Left renal cortex interstitium (tissue), 4 donors: Measurements from ENCODE around the gene B4GALNT3. TPM values are rescaled to one million over a fixed set of nuclear protein-coding genes. Genes with fewer than 3 reads are reported as not detected.
"Not testable (repeated sequence)": the region's sequence is repeated elsewhere in the genome, so short reads cannot be mapped to it uniquely, and the experiment has no call there.

Source experiments
- DNase-seq, 4 donors: peaks; one replicate each; pipeline ENCODE4 v3.0.0-alpha.2; 2013; ENCODE audit warnings: low read depth in 4 of 4, low spot score in 2 of 4, missing footprints in 1 of 4
- polyA plus RNA-seq, 4 donors: library from polyadenylated mRNA; unstranded; fragments of 120-200 nt; gene quantifications; one replicate each; pipeline ENCODE4 v1.2.1, GENCODE V29; 2013; ENCODE audit not compliant: insufficient read length in 4 of 4

Gene B4GALNT3
- 10 to 100 TPM; 13.6 to 24.0 (median 17.3) TPM for polyA plus RNA-seq

DNA sequence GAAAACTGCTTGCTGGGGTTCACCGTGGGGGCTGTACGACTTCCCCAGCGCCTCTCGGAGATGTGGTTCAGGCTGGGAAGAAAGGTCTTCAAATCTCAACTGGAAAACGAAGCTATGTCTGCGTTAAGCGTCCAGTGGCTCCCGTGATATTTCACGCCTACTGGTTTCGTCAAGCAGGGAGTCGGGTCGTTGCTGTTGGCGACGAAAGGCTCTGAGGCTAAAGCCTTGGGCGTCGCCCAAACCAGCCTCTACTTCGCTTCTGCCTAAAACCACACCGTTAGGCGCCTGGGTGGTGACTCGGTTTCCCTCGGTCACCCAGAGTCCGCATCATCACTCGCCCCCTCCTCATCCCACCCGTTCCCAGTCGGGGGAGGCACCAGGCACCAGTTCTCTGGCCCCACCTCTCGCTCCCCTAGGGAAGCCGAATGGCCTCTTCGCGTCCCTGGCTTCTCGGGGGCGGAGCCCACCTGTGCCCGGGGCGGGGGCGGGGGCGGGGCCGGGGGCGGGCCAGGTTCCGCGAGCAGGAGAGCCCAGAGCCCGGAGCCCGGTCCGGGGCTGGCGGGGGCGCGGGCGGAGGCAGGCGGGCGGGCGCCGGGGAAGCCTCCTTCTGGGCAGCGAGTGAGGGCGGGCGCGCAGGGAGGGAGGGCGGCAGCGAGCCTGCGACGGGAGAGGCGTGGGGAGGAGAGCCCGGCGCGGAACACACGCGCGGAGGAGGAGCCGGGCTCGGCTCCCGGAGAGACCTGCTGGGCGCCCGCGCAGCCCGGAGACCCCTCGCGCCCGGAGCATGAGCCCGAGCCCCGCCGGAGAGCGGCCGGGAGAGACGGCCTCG is at the start of gene B4GALNT3:
Gene B4GALNT3 (plus strand): TSS at position 510 of the 829 bp plus-strand sequence. CDS start 438 bp downstream, outside the sequence.
- no peak for DNase-seq

DNA sequence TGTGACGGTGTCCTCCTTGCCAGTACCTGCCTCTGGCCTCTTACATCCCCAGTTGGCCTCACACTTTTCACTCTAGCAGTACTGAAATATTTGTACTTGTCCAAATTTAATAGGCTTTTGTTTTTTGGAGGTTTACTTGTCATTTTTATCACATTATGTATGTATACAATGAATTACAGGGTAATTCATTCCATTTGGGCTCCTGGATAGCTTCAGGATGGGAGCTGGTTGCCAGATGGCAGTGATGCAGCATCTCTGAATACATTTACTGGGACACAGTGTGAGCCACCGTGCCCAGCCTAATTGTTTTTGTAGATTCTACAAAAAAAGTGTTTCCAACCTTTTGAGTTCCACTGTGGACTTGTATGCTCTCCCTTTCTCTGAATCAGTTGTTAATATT is 44.9 kb upstream of the B4GALNT3 start:
- no peak for DNase-seq

DNA sequence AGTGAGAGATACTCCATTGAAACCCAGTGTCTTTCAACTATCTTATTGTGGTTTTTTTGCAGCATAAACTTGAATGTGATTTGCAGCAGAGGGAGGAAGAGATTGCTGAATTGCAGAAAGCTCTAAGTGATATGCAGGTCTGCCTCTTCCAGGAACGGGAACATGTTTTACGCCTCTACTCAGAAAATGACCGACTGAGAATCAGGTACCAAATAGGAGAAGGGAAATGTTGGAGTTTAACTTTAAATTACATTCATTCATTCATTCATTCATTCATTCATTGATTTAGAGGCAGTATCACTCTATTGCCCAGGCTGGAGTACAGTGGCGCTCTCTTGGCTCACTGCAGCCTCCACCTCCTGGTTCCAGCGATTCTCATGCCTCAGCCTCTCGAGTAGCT is 41.3 kb upstream of the B4GALNT3 start:
- no peak for DNase-seq

DNA sequence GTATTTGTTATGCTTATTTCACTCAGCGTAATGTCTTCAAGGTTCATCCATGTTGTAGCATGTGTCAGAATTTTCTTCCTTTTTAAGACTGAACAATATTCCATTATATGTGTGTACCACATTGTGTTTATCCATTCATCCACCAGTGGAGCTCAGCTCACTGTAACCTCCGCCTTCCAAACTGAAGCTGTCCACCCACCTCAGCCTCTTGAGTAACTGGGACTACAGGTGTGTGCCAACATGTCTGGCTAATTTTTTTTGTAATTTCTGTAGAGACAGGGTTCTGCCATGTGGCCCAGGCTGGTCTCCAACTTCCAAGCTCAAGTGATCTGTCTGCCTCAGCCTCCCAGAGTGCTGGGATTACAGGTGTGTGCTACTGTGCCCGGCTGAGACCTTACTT is 37.2 kb upstream of the B4GALNT3 start:
- no peak for DNase-seq

DNA sequence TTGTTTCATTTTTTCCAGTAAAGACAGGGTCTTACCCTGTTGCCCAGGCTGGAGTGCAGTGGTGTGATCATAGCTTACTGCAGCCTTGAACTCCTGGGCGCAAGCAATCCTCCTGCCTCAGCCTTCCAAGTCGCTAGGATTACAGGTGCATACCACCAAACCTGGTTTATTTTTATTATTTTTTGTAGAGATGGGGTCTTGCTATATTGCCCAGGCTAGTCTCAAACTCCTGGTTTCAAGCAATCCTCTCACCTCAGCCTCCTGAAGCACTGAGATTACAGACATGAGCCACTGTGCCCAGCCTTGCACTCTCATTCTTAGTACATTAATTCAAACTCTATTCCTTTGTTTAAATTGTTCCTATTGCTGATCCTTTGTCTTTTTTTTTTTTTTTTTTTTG is 24.0 kb upstream of the B4GALNT3 start:
- not testable (repeated sequence) for DNase-seq

DNA sequence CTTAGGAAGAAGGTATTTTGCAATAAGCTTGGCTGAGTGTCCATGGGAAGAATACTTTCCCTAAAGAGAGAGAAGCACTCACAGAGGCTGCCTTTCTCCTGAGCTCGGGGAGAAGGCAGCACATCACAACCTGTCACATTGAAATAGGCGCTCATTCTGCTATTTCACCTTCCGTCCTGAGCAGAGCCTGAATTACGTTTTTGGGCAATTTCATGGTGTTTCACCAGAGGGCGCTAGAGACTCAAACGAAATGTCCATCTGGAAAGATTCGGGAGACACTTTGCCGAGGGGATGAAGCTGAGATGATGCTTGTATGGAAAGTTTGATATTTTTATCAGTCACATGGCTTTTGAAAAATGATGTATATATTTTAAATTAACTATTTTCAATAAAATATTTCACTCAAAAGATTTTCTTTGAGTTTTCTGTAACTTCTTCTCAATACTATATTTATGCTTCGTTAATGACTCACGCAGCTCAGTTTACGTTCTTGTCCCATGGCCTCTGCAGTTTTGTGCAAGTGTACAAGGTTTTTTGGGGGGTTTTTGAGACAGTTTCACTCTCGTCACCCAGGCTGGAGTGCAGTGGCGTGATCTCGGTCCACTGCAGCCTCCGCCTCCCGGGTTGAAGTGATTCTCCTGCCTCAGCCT is 17.4 kb upstream of the B4GALNT3 start:
- DNase-seq = peak in 1 of 4 donors; percentile 45

DNA sequence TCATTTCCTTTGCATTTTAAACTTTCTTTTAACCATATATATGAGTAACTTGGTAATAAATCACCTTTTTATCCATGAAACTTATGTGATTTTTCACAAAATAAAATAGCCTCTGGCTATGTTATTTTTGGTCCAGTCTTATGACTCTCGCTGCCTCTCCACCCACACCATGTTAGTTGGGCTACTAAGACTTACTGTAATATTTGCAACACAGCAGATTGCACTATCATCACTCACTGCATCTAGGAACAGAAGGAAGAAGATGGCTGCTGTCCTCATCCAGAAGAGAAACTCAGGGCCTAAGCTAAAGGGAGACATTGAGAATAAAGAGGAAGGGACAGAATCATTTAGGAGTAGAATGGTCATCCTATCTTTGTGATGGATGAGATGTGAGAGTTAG is 12.6 kb upstream of the B4GALNT3 start:
- DNase-seq = no peak

DNA sequence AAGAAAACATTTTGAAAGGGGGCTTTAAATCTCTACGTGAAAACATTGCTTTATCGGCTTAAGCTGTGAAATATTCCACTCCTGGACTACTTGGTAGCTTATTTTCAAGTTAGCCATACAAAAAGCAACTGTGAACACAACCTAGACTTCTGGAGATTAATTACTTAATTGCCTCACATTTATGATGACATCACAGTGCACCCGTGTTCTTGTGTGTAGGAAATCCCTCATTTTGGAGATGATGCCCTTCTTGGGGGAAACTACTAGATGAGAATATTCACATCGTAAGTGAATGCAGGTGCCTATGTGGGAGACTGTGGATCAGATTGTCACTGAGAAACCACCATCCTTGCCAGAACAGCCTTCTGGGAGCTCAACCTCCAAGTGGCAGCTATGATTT is 10.5 kb upstream of the B4GALNT3 start:
- DNase-seq = no peak

DNA sequence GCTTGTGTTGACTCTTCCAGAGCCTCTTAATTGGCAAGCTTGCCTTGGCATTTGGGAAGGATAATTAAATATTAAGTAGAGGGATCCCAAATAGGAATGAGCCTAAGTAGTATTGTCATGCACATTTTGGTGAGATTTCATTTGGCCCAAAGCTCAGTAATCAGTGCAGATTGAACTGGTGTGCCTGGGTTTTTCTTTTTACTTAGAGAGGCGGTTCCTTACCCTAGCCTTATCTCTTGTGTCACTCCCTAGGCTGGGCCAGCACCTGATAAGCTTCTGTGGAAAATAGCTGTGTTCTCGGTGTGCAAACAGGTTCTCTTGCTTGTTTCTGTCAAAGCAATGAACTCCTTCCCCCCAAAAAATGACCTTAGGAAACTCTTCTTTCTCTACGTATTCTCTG is 9.3 kb upstream of the B4GALNT3 start:
- no peak for DNase-seq

DNA sequence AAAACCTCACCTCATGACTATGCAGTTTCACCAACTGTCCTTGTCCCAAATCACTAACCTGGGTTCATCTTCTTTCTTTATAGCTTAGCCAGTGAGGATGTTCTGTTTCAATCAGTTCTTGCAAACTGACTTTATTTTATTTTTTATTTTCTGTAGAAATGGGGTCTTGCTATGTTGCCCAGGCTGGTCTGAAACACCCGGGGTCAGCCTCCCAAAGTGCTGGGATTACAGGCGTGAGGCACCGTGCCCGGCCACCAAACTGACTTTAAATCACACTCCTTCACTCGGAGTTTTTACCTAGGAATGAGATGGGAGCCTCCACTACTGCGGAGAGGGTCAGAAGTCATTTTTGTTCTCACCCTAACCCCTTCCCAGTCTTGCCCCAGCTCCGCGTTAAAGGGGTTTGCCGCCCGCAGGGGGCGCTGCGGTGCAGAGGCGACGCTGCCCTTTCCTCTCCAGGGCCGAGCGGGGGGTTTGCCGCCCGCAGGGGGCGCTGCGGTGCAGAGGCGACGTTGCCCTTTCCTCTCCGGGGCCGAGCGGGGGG is 7.0 kb upstream of the B4GALNT3 start:
- DNase-seq = no peak

DNA sequence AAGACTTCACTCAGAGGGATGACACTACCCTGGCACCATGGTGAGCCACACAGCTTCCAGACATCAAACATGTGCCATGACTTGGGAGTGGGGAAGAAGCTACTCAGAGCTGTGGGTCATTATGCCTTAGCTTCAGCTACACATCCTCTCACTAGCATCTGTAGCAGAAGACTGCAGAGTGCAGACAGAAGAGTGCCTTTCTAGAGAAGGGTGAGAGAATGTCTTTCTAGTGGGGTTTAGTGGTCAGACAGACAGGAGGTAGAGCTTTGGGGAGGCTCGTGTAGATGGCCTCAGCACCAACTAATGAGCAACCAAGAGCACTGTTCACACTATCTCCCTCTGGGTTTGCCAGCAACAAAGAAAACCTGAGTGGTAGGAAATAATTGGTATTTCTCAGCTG is 4.9 kb upstream of the B4GALNT3 start:
- no peak for DNase-seq

DNA sequence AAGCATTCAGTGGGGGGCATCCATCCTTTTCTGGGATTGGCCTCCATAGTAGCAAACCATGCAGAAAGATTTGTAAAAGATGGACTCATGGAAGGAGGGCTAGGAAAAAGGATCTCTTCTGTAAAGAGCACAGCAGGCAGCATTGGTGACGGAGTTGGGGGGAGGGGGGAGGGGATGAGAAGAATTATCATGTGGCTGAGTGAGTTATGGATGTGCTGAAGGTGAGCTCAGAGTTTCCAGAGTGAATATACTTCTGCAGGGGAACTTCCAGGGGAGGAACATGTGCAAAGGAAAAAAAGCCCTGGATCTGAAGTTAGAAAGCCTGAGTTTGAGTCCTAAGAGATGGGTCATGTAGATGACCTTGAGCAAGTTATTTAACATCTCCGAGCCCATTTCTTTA is 3.9 kb upstream of the B4GALNT3 start:
- no peak for DNase-seq

DNA sequence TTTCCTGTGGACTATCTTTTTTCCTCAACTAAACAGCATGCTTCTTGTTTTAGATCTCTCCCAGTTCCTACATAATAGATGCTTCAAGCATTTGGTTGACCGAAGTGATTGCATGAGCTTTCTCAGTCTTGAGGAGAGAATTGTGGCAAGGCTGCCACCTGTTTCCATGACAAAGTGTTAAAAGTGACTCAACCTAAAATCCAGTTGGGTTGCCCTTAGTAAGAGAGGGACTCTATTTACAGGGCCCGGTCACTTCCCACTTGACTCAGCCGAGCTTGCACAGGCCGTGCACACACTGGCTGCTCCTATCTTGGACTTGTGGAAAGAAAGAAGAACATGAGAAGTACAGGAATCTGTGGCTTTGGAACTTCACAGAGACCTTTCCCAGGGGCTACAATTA is 2.1 kb upstream of the B4GALNT3 start:
- DNase-seq = no peak

DNA sequence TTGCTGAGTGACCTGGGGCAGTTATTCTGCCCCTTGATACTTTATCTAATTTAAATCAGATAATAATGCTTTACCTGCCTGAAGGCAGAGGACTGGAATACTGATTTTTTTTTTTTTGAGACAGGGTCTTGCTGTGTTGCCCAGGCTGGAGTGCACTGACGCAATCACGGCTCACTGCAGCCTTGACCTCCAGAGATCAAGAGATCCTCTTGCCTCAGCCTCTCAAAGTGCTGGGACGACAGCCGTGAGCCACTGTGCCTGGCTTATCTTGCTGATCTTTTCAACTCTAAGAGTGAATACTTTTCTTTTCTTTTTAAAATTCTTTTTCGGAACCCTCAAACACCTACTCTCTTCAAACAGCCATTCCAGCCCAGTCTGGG is 699 bp upstream of the B4GALNT3 start:
- no peak for DNase-seq

DNA sequence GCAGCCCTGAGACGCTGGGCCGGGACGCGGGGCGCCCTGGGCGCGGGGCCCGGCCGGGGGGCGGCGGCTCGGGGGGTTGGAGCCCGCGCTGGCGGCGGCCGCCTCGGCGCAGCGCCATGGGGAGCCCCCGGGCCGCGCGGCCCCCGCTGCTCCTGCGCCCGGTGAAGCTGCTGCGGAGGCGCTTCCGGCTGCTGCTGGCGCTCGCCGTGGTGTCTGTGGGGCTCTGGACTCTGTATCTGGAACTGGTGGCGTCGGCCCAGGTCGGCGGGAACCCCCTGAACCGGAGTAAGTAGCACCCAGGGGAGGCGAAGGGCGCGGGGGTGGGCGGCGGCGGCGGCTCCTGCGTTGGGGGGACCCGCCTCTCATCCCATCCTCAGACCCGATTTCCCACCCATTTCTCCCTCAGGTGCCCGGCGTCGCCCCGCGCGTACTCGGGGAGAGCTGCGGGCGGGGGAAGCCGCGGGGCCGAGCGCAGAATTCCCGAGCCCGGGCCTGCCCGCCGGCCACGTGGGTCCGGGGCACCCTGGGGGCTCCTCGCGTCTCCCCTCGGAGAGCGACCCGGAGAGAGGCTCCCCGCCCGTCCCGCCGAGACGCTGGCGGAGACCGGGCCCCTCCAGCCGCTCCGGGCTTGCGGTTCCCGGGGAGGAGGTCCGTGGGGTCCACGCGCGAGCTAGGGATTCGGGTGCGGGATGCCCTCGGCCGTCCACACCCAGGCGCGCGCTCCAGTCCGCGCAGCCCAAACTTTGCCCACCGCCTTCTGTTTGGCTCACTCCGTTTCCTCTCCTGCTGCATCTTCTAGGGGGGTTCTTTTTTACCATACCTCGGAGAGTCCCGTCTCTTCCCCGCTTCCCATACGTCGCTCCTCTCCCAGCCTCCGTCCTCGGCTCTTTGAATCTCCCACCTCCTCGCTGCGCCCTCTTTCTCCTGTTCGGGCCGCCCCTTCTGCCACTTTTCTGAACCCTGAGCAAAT is 807 bp downstream of the B4GALNT3 start:
- no peak for DNase-seq

DNA sequence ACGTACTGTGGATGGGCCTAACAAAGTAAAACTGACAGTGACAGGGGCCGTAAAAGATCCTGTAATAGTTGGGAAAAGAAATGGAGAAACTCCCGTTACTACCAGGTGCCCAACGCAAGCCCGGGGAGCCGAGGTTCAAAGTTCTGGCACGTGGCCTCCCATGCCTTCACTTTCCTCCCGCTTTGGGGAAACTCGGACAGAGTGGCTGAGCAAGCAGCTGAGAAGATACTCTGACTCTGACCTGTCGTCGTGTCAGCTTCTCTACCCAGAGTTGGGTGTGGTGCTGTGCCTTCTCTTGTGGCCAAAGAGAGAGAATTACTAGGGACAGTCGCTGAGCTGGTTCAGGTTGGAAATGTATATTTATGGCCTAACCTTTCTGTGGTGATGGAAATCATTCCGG is 1.7 kb downstream of the B4GALNT3 start:
- DNase-seq = no peak

DNA sequence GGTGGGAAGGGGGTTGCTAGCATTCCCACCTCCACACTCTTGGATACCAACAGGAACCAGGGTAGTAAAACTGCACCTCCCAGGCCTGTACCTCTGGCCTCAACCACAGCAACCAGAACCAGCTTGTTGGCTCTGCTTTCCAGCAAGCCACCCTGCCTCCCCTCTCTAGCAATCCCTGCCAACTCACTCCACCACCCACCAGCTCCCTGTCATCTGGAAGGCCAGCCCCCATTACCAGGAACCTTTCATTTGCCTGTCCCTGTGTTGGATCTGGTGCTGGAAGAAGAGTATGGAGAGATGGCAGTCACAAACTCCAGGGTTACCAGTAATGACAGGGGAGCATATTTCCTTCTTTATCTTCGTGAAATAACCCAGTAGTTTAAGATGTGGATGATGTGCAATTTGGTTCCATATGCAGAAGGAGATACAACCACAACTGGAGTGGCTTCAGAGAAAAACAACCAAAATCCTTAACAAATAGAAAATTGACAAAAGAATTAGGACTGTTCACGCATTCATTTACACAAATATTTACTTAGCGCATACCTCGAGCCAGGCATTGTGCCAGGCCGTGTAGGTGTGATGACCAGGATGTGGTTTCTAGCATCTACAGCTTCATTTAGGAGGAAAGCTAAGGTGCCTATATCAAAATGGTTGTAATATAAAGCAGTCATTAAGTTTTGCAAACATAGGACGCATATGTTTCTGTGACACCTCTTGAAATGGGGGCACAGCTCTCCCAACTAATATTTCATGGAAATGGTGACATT is 3.4 kb downstream of the B4GALNT3 start:
- no peak for DNase-seq

DNA sequence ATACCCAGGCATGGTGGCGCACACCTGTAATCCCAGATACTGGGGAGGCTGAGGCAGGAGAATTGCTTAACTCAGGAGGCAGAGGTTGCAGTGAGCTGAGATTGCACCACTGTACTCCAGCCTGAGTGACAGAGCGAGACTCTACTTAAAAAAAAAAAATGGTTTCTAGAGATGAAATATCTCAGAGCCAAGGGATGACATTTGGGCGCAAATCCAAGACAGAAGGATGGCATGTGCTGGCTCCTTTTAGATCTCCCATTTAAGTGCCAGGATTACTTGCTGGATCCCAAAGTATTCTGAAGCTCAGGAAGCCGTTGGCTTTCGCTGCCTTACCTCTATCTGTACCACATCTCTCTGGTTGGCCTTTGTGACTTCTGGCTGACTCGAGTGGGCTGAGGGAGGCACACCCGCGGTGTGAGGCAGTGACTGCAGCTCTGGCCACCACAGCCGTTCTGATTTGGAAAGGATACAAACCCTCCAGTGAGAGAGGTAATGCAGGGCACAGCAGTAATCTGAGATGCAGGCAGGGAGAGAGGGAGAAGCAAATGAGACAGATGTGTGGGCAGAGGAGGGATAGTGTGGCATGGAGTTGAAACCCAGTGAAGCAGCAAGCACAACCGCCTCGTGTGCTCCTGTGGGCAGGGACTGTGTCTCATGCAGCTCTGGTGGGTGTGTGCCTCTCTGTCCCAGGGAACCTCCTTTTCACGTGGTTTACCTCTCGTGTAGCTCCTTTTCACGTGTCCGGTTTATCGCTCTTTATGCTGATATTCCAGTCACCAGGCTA is 4.9 kb downstream of the B4GALNT3 start:
- DNase-seq = peak in 1 of 4 donors; percentile 50

DNA sequence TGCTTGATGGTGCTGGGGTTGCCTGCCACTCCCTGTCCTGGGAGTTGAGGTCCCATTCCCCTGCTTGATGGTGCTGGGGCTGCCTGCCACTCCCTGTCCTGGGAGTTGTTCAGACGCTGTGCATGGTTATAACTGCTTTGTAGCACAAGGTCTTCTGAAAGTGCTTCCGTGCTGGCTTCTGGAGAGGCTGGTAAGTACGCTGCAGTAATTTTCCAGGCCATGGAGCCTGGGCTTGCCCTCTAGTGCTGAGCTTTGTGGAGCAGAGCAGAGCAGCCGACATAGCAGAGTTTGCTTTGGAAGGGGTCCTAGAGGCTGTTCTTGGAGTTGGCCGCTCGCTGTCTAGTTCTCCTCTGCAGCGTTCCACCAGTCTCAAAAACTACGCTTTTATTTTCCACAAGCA is 6.3 kb downstream of the B4GALNT3 start:
- DNase-seq = no peak
